Raji (cell line): ENCODE data around the gene COMMD4.

Experiments used
- POLR2A ChIP-seq: IDR thresholded peaks from 2 replicates; pipeline ENCODE4 v1.6.1; 2011; ENCODE audit warnings: low read depth, low read length, control low read depth; ENCODE audit not compliant: insufficient read depth

COMMD4 gene

GRCh38 chr15:75367006-75367405 is 31.1 kb downstream of the COMMD4 start:
- no peak for TF ChIP-seq POLR2A

- TF ChIP-seq POLR2A = no peak
Measured at GRCh38 chr15:75367406-75367912, 31.6 kb downstream of the COMMD4 start.

GRCh38 chr15:75367913-75368688 is 32.2 kb downstream of the COMMD4 start, which contains the start of gene MAN2C1:
Gene MAN2C1, minus strand, starts transcription at chr15:75368607. Its CDS starts 24 bp downstream, at chr15:75368583.
- peak; percentile 97 for TF ChIP-seq POLR2A

GRCh38 chr15:75368689-75369239 is 32.9 kb downstream of the COMMD4 start:
- TF ChIP-seq POLR2A = no peak

- TF ChIP-seq POLR2A = no peak
Measured at GRCh38 chr15:75369897-75370581, 34.2 kb downstream of the COMMD4 start.

- no peak for TF ChIP-seq POLR2A
Measured at GRCh38 chr15:75371486-75371885, 35.6 kb downstream of the COMMD4 start.

- TF ChIP-seq POLR2A = no peak
Measured at GRCh38 chr15:75371901-75372688, 36.2 kb downstream of the COMMD4 start.

GRCh38 chr15:75380773-75381172 is 44.9 kb downstream of the COMMD4 start:
- TF ChIP-seq POLR2A = no peak
